WERI-Rb-1 (cell line): Measurements from ENCODE around the gene GRK3.

Source experiments
- DNase-seq: peaks from one replicate; pipeline ENCODE4 v3.0.0-alpha.2; 2020
- H3K27ac ChIP-seq: fragments of 250-450 bp; sonication (Bioruptor Pico); 2 replicates; pipeline ENCODE4 v1.5.1; 2020; ENCODE audit warnings: mild to moderate bottlenecking, moderate library complexity
- H3K27me3 ChIP-seq: fragments of 250-450 bp; sonication (Bioruptor Pico); 2 replicates; pipeline ENCODE4 v1.5.1; 2021; ENCODE audit warnings: mild to moderate bottlenecking, low read depth, moderate library complexity; ENCODE audit not compliant: insufficient read depth, severe bottlenecking
- H3K36me3 ChIP-seq: fragments of 250-450 bp; sonication (Bioruptor Pico); 2 replicates; pipeline ENCODE4 v1.5.1; 2020; ENCODE audit warnings: mild to moderate bottlenecking, moderate library complexity
- H3K4me3 ChIP-seq: 2 replicates; pipeline ENCODE4 v1.5.1; 2011; ENCODE audit warnings: low read depth, mild to moderate bottlenecking, control low read depth, low read length
- H3K9me3 ChIP-seq: fragments of 250-450 bp; sonication (Bioruptor Pico); 2 replicates; pipeline ENCODE4 v1.5.1; 2021; ENCODE audit warnings: mild to moderate bottlenecking, moderate library complexity; ENCODE audit not compliant: severe bottlenecking
- CTCF ChIP-seq: IDR thresholded peaks from 2 replicates; pipeline ENCODE4 v1.5.1; 2011; ENCODE audit warnings: low read depth, mild to moderate bottlenecking, control low read depth, inconsistent platforms, low read length

Gene GRK3

GRCh38 chr22:25760294-25760693, 195.8 kb downstream of the GRK3 start:
- Histone ChIP-seq H3K27me3 (no peaks in the 10 kb centered on the region), H3K27ac (no peak overlapping the region), H3K9me3 (no peaks in the 10 kb centered on the region), H3K36me3 (no peaks in the 10 kb centered on the region), H3K4me3 (no peak overlapping the region)
- no peak for DNase-seq
- TF ChIP-seq CTCF, result no peak

- Histone ChIP-seq H3K9me3 (peaks cover 4% of the 10 kb centered on the region), H3K27ac (no peak overlapping the region), H3K4me3 (no peak overlapping the region), H3K36me3 (no peaks in the 10 kb centered on the region), H3K27me3 (no peaks in the 10 kb centered on the region)
- TF ChIP-seq CTCF, result no peak
- no peak for DNase-seq
Observed at GRCh38 chr22:25760848-25761595, 196.5 kb downstream of the GRK3 start.

- H3K27ac ChIP-seq, result no peak overlapping the region
- no peaks in the 10 kb centered on the region for H3K36me3 ChIP-seq
- H3K4me3 ChIP-seq, result no peak overlapping the region
- TF ChIP-seq CTCF, result no peak
- no peak for DNase-seq
- peaks cover 12% of the 10 kb centered on the region for H3K9me3 ChIP-seq
- no peaks in the 10 kb centered on the region for H3K27me3 ChIP-seq
Observed at GRCh38 chr22:25762147-25762546, 197.7 kb downstream of the GRK3 start.

- no peak for TF ChIP-seq CTCF
- Histone ChIP-seq H3K4me3 (no peak overlapping the region), H3K36me3 (no peaks in the 10 kb centered on the region), H3K9me3 (peaks cover 12% of the 10 kb centered on the region), H3K27me3 (no peaks in the 10 kb centered on the region), H3K27ac (no peak overlapping the region)
- no peak for DNase-seq
Observed at GRCh38 chr22:25763239-25763777, 198.8 kb downstream of the GRK3 start.

GRCh38 chr22:25764270-25765015, 200.0 kb downstream of the GRK3 start:
- Histone ChIP-seq H3K27ac (no peak overlapping the region), H3K9me3 (peaks cover 12% of the 10 kb centered on the region), H3K27me3 (no peaks in the 10 kb centered on the region), H3K36me3 (no peaks in the 10 kb centered on the region), H3K4me3 (no peak overlapping the region)
- peak; percentile 65 for TF ChIP-seq CTCF
- DNase-seq, result peak; percentile 26
